GM21723 (cell line): ENCODE measurements around the gene IGF2BP3.
"Not testable (repeated sequence)": the region's sequence is repeated elsewhere in the genome, so short reads cannot be mapped to it uniquely, and the experiment has no call there.

ENCODE experiments used
- ATAC-seq: cut with Tn5 transposase; IDR thresholded peaks from one replicate; pipeline ENCODE4 v1.9.1; 2021; ENCODE audit warnings: mild to moderate bottlenecking, moderate library complexity; ENCODE audit not compliant: unreplicated experiment

The IGF2BP3 gene

DNA sequence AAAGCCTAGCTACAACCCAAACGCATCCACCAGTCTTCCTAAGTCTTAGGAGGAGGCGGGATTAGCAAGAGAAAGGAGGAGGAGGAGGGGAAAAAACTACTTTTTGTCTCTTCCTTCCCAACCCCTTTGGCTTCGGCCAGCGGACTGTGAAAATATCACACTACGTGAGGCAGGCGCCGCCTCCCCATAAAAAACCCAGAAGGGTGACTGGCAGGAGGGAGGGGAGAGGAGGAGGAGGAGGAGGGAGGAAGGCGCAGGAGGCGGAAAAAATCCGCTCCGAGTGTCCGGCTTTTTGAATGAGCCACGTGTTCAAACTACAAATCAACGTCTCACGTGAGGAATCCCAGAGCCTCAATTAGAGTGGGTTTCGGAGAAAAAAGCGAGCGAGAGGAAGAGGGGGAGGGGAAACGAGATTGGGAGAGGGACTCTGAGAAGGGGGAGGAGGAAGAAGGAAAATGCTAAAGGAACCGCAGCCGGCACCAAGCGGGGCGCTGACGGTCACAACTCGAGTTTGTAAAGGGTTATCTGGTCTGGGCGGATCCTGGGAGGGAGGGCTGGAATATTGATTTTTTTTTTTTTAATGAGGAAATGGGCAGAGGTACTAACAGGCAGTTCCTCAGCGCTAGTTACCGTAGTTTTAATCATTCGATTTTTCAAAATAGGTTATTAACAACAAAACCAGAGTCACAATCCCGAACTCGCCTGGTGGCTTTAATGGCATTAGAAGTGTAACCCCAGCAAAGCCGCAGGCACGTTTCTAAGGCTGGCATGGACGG, at the start of gene IGF2BP3:
IGF2BP3 (minus strand) TSS at position 162 of the 776 bp plus-strand sequence. CDS start 381 bp downstream, outside the sequence.
- ATAC-seq: no peak

DNA sequence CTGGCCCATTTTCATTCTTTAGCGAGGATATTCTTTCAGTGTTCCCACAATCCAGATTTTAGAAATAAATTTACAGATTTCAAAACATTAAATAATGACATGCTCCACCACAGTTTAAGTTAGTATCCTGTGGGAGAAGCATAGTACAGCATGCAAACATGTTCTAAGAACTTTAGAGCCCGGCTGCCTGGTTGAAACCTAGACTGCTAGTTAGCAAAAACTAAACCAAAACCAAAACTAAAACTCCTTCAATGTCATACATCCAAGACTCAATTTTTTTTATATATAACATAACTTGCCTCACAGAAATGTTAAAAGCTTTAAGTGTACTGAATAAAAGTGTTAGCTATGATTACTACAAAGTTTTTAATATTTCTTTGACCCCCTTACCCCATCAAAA, 44.5 kb upstream of the IGF2BP3 start:
- ATAC-seq: peak; percentile 66

DNA sequence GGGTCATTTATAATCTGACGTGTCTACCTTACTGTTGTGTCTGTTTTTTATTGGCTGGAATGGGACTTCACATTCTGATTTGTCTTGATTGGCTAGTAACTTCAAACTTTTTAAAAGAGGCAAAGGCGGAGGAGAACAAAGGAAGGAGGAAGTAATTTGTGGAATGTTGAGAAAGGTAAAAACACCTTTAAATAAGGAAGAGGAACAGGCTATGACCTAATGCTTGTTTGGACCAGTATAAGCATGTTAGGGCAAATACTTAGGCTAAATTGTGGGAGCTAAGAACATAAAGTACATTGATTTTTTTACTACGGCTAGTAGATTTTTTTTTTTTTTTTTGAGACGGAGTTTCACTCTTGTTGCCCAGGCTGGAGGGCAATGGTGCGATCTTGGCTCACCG, 43.5 kb upstream of the IGF2BP3 start:
- not testable (repeated sequence) for ATAC-seq

DNA sequence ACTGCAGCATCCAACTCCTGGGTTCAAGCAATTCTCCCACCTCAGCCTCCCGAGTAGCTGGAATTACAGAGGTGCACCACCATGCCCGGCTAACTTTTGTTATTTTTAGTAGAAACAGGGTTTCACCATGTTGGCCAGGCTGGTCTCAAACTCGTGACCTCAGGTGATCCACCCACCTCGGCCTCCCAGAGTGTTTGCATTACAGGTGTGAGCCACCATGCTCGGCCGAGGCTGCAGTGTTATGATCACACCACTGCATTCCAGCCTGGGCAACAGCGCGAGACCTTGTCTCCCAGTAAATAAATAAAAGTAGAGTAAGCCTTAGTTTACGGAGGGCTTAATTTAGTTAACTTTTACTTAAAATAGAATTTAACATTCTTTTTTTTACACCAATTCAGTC, 23.7 kb upstream of the IGF2BP3 start:
- no peak for ATAC-seq

DNA sequence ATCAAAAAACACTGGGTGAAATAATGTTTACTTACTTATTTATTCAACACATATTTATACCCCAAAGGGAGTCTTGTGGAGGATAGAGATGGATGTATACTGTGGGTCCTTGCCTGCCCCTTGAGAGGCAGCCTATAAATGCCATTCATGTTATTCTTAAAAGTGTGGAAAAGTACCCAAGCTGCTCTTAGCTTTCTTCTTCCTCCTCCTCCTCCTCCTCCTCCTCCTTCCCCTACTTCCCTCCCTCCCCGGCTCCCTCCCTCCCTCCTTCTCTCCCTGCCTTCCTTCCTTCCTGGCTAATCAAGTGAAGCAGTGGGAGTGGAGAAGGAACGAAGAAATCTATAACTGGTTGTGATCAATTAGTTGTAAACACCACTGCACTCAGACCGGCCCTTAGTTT, 21.2 kb upstream of the IGF2BP3 start:
- no peak for ATAC-seq

DNA sequence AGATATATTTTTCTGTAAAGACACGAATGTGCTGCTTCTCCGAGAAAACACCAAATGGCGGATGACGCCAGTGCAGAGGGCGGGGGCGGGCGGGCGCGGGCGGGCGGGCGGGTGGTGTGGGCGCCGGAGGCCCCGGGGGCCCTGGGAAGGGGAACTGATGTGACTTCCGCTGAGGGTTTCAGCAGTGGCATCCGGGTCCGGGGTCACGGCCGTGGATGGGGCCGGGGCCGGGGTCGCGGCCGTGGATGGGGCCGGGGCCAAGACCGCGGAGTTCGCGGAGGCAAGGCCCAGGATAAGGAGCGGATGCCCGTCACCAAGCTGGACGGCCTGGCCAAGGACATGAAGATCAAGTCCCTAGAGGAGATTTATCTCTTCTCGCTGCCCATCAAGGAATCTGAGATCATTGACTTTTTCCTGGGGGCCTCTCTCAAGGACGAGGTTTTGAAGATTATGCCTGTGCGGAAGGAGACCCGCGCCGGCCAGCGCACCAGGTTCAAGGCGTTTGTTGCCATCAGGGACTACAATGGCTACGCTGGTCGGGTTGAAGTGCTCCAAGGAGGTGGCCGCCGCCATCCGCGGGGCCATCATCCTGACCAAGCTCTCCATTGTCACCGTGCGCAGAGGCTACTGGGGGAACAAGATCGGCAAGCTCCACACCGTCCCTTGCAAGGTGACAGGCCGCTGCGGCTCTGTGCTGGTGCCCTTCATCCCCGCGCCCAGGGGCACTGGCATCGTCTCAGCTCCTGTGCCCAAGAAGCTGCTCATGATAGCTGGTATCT, 20.3 kb upstream of the IGF2BP3 start:
- ATAC-seq: peak; percentile 91

DNA sequence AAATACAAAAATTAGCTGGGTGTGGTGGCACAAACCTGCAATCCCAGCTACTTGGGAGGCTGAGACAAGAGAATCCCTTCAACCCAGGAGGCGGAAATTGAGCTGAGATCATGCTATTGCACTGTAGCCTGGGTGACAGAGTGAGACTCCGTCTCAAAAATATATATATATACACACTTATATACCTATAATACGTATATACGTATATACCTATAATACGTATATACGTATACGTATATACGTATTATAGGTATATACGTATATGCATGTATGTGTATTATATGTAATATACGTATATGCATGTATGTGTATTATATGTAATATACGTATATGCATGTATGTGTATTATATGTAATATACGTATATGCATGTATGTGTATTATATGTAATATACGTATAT, 18.4 kb upstream of the IGF2BP3 start:
- ATAC-seq: not testable (repeated sequence)

DNA sequence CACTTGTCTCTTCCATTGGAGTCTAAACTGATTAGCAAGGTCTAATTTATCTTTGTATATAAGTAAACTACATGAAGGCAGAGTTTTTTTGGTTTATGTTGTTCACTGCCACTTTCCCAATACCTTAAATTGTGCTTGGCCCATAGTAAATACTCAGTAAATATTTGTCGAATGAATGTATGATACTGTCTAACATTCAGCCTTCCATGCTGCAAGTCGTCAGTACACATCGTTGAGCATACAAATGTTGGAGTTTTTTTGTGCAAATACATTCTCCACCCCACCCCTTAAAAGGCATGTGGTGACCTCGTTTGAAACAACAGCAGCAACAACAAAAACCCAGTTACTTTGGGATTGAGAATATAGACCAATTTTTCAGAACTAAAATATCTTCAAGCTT, 17.4 kb upstream of the IGF2BP3 start:
- ATAC-seq: no peak

DNA sequence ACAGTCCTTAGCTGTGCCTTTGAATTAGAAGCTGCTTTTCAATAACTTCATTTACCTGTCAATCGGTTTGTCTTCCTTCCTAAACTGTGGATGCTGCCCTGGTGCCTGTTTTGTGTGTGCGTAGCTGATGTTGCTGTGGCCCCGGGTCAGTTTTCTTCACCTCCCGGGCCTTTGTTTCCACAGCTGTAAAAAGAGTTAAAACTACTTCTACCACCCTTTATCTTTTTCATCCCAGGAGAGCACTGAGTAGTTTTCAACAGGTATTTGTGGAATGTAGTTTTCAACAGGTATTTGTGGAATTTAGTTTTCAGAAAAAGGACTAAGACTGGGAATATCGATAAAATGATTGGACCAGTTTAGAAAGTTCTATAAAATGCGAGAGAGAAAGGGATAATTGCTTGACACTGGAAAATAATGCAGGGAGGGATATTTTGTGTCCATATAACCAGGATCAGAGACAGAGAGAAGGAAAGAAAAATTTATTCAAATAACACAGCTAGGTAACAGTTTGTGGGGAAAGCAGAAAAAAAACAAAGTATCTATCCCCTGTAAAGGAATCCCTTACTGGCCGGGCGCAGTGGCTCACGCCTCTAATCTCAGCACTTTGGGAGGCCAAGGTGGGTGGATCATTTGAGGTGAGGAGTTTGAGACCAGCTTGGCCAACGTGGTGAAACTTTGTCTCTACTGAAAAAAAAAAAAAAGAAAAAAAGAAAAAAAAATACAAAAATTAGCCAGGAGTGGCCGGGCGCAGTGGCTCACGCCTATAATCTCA, 15.9 kb upstream of the IGF2BP3 start:
- no peak for ATAC-seq

DNA sequence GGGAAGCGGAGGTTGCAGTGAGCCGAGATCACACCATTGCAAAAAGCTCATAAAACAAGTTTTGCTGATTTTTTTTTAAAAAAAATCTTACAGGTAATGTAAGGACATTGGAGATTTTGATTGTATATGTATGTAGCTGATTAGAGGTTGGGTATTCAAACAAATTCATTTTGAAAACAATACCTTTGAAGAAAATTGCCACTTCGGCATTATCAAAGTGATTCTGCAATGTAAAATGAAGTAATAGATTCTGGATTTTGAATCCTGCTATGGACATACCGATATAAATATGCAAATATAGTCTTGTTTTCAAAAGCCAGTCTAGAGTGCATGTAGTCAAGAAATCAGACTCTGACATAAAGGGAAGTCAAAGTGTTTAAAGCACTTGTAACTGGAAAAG, 12.4 kb upstream of the IGF2BP3 start:
- no peak for ATAC-seq

DNA sequence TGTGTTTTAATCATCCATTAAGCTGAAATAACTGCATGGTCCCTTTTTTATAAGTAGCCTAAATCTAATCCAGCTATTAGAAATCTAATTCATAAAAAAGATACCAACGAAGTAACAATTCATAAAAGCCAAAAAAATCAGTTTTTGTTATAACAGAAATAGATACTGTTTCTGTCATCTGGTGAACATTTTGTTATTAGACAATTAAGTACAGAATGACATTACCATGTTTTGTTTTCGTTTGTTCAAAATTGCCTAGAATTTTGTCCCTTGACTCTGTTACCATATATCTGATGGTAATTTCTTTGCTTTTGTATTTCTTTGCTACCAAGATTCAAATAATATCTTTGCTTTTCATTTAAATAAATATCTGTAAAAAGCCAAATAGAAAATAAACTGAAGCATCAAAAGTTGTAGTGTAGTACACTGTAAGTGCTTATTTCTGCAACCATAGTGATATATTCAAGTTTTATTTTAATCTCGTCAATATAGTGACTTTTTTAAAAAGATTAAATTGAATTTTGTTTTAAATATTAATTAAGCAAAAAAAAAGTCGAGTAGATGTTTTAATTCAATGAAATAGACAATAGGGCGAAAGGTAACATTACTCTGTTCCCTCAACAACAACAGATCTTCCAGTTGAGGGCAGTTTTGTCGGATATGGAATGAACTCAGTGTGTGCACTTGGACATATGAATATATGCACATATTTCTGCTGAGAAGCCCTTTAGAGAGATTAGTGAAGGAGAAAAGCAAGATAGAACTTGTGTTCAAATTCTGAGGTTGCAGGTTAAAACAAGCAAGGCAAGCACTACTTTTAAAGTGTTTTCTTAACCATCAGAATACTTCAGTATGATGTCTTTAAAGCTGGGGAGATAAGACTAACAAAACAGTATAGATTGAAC, 7.9 kb upstream of the IGF2BP3 start:
- no peak for ATAC-seq

DNA sequence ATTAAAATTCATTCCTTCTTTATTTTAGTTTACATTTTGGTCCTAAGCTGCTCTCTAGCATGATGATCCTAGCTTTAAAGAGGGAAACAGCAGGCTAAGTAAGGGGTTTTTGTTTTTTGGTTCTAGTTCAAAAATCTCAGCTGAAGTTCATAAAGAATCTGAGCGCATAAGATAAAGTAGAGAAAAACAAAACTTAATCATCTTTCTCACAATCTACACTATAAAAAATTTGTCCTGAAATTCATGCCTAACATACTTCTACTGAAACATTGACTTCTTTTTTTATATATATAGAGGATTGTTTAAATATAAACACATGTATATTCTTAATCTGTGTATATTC, 6.8 kb upstream of the IGF2BP3 start:
- no peak for ATAC-seq

DNA sequence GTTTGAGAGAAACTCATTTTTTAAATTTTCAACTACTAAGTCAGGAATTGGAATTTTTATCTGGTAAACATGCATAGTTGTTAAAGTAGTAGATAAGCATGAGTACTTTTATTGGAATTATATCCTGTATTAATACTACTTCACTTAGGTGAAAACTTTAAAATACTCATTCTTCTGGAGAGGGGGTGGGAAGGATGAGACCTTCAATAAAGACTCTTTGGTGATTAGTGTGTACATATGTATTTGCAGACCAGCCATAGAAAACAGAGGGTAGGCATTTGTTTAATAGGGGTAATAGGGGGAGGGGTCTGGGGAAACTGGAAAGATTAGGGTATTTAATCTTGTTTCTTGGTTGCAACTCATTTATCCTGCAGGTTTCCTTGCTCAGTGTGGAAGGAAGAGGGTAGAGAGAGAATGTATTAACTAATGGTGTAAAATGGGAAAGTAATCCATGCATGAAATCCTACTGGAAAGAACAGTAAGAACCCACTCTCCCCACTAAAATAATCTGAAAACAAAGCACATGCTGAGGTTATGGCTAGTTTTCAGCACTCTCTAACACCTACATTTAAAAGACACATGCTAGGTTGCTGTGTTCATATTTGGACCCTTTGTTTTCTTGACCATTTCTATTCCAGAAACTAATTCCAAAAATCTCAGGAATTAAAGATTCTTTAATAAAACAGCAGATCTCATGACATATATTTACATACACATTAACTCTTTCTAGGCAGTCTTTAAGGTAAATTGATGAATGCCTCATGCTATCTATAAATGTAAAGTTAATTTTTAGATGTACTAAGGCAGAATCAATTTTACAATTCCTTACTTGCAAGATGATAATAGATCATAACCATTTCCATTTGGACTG, 6.2 kb upstream of the IGF2BP3 start:
- ATAC-seq: no peak

DNA sequence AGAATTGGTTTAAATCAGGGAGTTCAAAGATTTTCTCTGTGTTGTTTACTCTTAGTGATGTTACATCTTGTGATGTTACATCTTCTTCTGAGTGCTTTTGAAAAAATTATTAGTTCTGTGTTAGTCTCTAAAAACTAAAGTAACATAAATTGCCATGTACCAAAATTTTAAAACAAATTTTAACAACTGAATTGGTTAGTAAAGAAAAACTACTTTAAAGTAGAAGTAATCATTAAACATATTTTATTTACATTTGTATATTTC, 5.2 kb upstream of the IGF2BP3 start:
- no peak for ATAC-seq

DNA sequence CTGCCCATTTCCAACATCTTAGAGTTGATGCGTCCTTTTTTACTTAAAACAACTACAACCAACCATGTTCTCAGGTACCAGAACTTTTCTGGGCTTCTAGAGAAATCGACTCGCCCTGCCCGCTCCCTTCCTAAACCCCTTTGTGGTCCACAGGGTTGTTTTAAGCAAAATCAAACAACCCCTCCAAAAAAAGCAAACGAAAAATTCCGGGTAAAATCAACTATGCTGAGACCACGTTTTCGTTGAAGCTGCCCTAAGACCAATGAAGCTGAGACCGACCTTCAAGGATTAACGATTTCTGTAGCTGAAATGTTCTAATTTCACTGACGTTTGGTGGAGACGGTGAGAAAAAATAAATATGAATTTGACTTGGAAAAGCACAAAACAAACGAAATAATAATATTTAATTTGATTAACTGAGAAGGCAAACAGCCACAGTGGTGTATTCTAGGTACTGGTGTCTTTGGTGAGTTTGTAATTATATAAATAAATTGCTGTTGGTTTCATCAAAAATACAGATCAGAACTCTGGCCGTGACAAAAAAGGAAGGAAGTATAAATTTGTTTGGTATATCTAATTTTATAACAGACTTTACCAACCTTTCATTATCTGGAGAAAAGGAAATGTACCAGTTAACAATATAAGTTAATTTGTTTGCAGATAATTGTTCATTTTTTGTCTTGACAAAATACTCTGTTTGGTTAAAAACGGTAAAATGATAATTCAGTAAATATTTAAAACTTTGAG, 4.7 kb upstream of the IGF2BP3 start:
- no peak for ATAC-seq

DNA sequence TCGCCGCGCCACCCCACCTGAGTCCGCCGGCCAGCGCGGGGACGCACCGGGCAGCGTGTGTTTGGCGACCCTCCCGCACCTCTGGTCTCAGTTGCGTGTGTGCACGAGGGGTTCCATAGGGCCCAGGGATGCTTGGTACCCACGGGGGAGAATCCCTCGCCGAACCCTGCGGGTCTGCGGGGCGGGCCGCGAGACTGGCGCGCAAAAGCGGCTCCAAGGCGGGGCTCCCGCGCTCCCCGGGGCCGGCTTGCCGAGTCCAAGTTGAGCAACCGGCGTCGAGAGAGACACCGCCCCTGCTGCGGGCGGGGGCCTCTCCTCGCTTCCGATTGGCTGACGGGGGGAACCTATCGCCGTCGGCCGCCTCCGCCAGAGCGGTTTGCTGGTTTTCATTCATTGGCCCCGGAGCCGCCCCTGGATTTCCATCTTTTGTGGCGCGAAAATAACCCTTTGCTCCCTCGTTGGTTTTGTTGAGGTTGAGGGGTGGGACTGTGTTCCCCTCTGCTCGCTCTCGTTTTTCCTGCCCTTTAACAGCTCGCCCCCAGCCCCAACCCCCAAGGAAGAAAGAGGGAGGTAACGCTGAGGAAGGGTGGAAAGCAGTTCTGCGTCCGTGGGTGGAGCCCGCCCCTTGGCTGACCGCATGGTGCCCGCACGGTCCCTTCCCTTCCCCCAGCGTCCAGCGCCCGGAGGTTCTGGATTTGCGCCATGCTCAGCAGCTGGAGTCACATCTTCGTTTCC, 4.0 kb upstream of the IGF2BP3 start:
- ATAC-seq: peak; percentile 74

DNA sequence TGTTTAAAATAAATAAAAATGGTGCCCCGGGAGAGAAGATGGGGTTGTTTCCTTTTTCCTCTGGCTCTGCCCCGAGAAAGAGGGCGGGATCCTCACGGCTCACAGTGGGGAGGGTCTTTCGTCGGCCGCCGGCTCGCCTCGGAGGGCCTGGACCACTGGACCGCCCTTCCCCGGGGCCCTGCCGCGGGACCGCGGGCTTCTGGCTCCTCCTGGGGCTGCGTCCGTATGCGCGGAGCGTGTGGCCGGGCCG, 3.5 kb upstream of the IGF2BP3 start:
- ATAC-seq: peak; percentile 31

DNA sequence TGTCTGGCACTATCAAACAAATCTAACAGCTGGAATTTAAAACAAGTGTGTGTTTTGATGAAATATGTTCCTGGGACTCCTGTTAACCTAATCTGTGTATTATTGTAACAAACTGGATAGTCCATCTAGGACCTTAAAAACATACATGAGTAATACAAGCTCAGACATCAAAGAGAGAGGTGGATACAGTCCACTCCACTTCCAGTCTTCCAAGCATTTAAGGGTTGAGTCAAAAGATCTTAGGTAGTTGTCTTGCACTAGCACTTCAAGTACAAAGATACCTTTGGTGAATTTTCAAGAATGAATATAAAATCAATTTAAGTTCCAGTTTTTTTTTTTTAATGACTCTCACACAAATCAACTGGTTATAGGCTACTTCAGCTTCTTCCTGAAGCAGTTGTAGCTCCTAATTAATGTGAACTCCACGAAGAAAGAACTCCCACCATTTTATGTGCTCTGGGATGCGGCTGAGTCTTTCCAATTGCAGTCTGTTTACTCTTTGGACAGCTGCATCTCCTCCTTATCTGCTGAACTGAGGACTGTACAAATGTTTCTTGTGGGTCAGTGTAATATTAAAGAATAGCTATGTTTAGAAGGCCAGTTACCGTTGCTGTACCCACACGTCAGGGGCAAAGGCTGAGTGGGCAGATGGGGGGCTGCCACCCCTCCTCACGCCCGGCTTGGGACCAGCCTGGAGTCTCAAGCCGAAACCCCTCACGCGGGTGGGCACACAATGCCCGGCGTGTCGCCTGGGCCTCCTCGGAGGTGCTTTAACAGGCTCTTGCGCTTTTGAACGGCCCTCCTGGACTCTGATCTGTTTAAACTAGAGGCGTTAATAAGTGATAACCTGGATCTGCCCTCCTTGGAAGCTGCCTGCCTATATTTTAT, 2.9 kb upstream of the IGF2BP3 start:
- ATAC-seq: no peak
